ENCODE data around the gene PDILT.
"Not testable (repeated sequence)": the region's sequence is repeated elsewhere in the genome, so short reads cannot be mapped to it uniquely, and the experiment has no call there.

Gene PDILT

GRCh38 chr16:20404637-20405036 lies at the start of gene PDILT:
Gene PDILT, minus strand, starts transcription at chr16:20404737. Its CDS starts 5,437 bp downstream, at chr16:20399300.
- DNase-seq (ENCODE audit: insufficient read length, low spot score) (no peak), FAIRE-seq (no peak)
- no peak for TF ChIP-seq CTCF (IDR thresholded peaks at IDR 0.05; ENCODE audit: insufficient read depth, missing control alignments)

- not testable (repeated sequence) for FAIRE-seq; DNase-seq (ENCODE audit: insufficient read length, low spot score)
These were observed 49.1 kb upstream of the PDILT start for GRCh38 chr16:20453633-20454032.

GRCh38 chr16:20451364-20451763 lies 46.8 kb upstream of the PDILT start, which contains the start of gene ACSM2A:
Gene ACSM2A, plus strand, starts transcription at chr16:20451521. Its CDS starts 8,594 bp downstream, at chr16:20460115.
- not testable (repeated sequence) for FAIRE-seq

GRCh38 chr16:20446652-20447393 lies 42.3 kb upstream of the PDILT start:
- DNase-seq (ENCODE audit: insufficient read length, low spot score); FAIRE-seq: not testable (repeated sequence)

More at GRCh38 chr16:20451364-20451763, 46.8 kb upstream of the PDILT start, which contains the start of gene ACSM2A:
- not testable (repeated sequence) for DNase-seq (ENCODE audit: insufficient read length, low spot score)

GRCh38 chr16:20441859-20442258 lies 37.3 kb upstream of the PDILT start:
- DNase-seq (ENCODE audit: insufficient read length, low spot score); FAIRE-seq: not testable (repeated sequence)

- FAIRE-seq (no peak), DNase-seq (ENCODE audit: insufficient read length, low spot score) (no peak)
- TF ChIP-seq CTCF (IDR thresholded peaks at IDR 0.05; ENCODE audit: insufficient read depth, missing control alignments): no peak
These were observed 36.7 kb upstream of the PDILT start for GRCh38 chr16:20441191-20441590.

GRCh38 chr16:20440731-20441130 lies 36.2 kb upstream of the PDILT start:
- DNase-seq (ENCODE audit: insufficient read length, low spot score); FAIRE-seq: not testable (repeated sequence)

- FAIRE-seq; DNase-seq (ENCODE audit: insufficient read length, low spot score): not testable (repeated sequence)
These were observed 35.3 kb upstream of the PDILT start for GRCh38 chr16:20439820-20440231.

GRCh38 chr16:20438950-20439349 lies 34.4 kb upstream of the PDILT start:
- not testable (repeated sequence) for DNase-seq (ENCODE audit: insufficient read length, low spot score); FAIRE-seq

GRCh38 chr16:20430948-20431347 lies 26.4 kb upstream of the PDILT start:
- FAIRE-seq: no peak

GRCh38 chr16:20430480-20430879 lies 25.9 kb upstream of the PDILT start:
- not testable (repeated sequence) for DNase-seq (ENCODE audit: insufficient read length, low spot score); FAIRE-seq

More at GRCh38 chr16:20430948-20431347, 26.4 kb upstream of the PDILT start:
- TF ChIP-seq CTCF (IDR thresholded peaks at IDR 0.05; ENCODE audit: insufficient read depth, missing control alignments): no peak
- DNase-seq (ENCODE audit: insufficient read length, low spot score): no peak

GRCh38 chr16:20429499-20429898 lies 25.0 kb upstream of the PDILT start:
- FAIRE-seq; DNase-seq (ENCODE audit: insufficient read length, low spot score): not testable (repeated sequence)

- not testable (repeated sequence) for DNase-seq (ENCODE audit: insufficient read length, low spot score); FAIRE-seq
These were observed 22.9 kb upstream of the PDILT start for GRCh38 chr16:20427401-20427797.

Measured in D721Med (cell line).